Skeletal muscle tissue (tissue), 4 donors: ENCODE measurements around the gene FAM131B. TPM values are rescaled to one million over a fixed set of nuclear protein-coding genes. Genes with fewer than 3 reads are reported as not detected.

Source experiments
- H3K27ac ChIP-seq: one replicate; pipeline ENCODE4 v1.7.0; 2013; ENCODE audit warnings: mild to moderate bottlenecking, low read depth, low read length, inconsistent platforms
- H3K27me3 ChIP-seq, 3 donors: one replicate each; pipeline ENCODE4 v1.7.0; 2013; ENCODE audit warnings: low read length in 3 of 3; ENCODE audit not compliant: control insufficient read depth in 3 of 3, insufficient read depth in 3 of 3
- H3K36me3 ChIP-seq, 3 donors: one replicate each; pipeline ENCODE4 v1.7.0; 2013; ENCODE audit warnings: low read length in 3 of 3; ENCODE audit not compliant: control insufficient read depth in 3 of 3, insufficient read depth in 3 of 3
- H3K4me1 ChIP-seq, 3 donors: one replicate each; pipeline ENCODE4 v1.7.0; 2013; ENCODE audit warnings: low read length in 3 of 3, mild to moderate bottlenecking in 3 of 3; ENCODE audit not compliant: control insufficient read depth in 3 of 3, insufficient read depth in 3 of 3
- H3K4me3 ChIP-seq, 3 donors: one replicate each; pipeline ENCODE4 v1.7.0; 2013; ENCODE audit warnings: low read length in 3 of 3
- H3K9ac ChIP-seq, 3 donors: one replicate each; pipeline ENCODE4 v1.7.0; 2013; ENCODE audit warnings: low read length in 3 of 3, mild to moderate bottlenecking in 3 of 3, moderate library complexity in 2 of 3, low read depth in 1 of 3
- H3K9me3 ChIP-seq, 3 donors: one replicate each; pipeline ENCODE4 v1.7.0; 2013; ENCODE audit warnings: low read length in 3 of 3; ENCODE audit not compliant: control insufficient read depth in 3 of 3
- total RNA-seq: library from RNA; depleted of rRNA; stranded (reverse); fragments of >200 nt; gene quantifications from one replicate; pipeline ENCODE4 v1.2.3, GENCODE V29; 2014
- donor health status: Osteomylitis.

Gene FAM131B
- total RNA-seq, 1 donor from 2014 or later: 1.0 TPM

- Histone ChIP-seq H3K36me3 (no peaks in the 10 kb centered on the region), H3K4me1 (peaks cover 0 to 15% (median 5%) of the 10 kb centered on the region in 3 donors), H3K27me3 (no peaks in the 10 kb centered on the region)
Measured at GRCh38 chr7:143373255-143373794, 10.8 kb upstream of the FAM131B start.

GRCh38 chr7:143372070-143372469, 9.6 kb upstream of the FAM131B start:
- H3K27ac ChIP-seq: no peak overlapping the region
- no peaks in the 10 kb centered on the region for H3K9me3 ChIP-seq
- H3K36me3 ChIP-seq: no peaks in the 10 kb centered on the region
- no peak overlapping the region for H3K4me3 ChIP-seq
- no peak overlapping the region for H3K9ac ChIP-seq
- no peaks in the 10 kb centered on the region for H3K27me3 ChIP-seq
- peaks cover 0 to 15% (median 5%) of the 10 kb centered on the region in 3 donors for H3K4me1 ChIP-seq

More at GRCh38 chr7:143373255-143373794, 10.8 kb upstream of the FAM131B start:
- Histone ChIP-seq H3K27ac (no peak overlapping the region), H3K9ac (no peak overlapping the region), H3K4me3 (no peak overlapping the region), H3K9me3 (no peaks in the 10 kb centered on the region)

- H3K4me3 ChIP-seq: no peak overlapping the region
- H3K27ac ChIP-seq: no peak overlapping the region
- no peaks in the 10 kb centered on the region for H3K36me3 ChIP-seq
- H3K4me1 ChIP-seq: peaks cover 0 to under 1% (median 0%) of the 10 kb centered on the region in 3 donors
- no peak overlapping the region for H3K9ac ChIP-seq
- peaks cover 0 to 4% (median 0%) of the 10 kb centered on the region in 3 donors for H3K27me3 ChIP-seq
- H3K9me3 ChIP-seq: no peaks in the 10 kb centered on the region
Measured at GRCh38 chr7:143369678-143370651, 7.5 kb upstream of the FAM131B start.

DNA sequence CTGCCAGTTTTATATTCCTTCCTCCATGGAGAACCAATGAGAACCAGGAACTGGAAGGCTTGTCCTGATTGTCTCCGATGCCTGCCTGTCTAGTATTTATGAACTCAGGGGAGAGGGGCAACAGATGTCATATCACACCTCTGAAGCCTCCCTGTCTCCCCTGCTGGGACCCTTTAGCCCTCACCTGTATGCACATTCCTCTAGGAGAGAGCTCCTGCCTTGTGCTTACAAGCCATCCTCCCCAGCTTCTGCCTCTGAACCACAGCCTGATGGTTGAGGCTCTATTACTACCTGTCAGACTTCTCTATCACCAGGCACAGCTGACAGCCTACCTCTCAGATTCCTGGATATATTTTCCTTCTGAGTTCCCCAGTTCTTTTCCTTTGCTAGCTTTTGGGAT, 5.9 kb upstream of the FAM131B start:
- Histone ChIP-seq H3K4me1 (no peaks in the 10 kb centered on the region), H3K27ac (no peak overlapping the region), H3K9ac (no peak overlapping the region), H3K36me3 (no peaks in the 10 kb centered on the region), H3K4me3 (no peak overlapping the region), H3K27me3 (peaks cover 2 to 13% (median 11%) of the 10 kb centered on the region in 3 donors), H3K9me3 (no peaks in the 10 kb centered on the region)

- no peak overlapping the region for H3K9ac ChIP-seq
Measured at GRCh38 chr7:143367972-143368371, 5.5 kb upstream of the FAM131B start.

DNA sequence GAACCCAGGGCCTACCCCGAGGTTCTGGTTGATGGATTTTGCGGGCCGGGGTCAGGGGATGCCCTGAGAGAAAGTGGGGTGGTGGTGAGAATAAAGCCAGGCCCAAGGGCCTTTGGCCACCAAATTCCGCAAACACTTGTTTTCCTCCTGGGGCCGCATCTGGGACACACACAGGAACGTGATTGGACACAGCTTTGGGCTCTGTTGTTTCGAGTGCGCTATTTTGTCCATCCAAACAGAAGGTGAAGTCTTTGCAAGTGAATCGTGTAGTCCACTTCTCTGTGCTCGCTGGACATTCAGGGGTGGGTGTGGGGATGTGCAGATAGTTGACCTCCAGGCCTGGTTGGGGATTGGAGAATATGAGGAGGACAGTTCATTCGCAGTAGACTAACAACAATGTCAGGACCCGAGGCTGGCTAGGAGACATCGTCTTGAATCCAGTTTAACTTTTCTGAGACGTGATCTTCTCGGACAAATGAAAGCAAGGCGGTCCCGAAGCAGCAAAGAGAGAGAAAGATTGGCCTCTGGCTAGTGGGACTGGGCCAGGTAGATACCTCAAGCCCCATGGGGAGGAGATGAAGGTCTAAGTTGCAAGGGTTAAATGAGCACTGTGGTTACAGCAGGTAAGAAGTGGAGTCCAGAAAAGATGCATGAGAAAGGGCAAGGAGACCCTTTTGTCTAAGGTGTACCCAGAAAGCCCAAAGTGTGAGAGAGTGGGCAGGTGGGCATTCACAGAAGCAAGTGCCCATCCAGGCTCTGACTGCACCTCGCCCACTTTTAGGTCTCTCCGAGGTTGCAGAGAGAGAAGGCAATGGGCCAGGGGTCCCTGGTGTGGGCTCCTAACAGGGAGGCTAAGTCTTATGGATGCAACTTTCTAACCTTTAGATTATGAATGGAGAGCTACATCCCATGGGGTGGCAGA, 764 bp upstream of the FAM131B start:
- no peak overlapping the region for H3K9ac ChIP-seq
- peak overlapping the region in 1 of 3 donors; percentile 6 for H3K4me3 ChIP-seq
- peaks cover 0 to 6% (median 4%) of the 10 kb centered on the region in 3 donors for H3K4me1 ChIP-seq
- H3K36me3 ChIP-seq: no peaks in the 10 kb centered on the region
- H3K27ac ChIP-seq: no peak overlapping the region
- no peaks in the 10 kb centered on the region for H3K9me3 ChIP-seq
- H3K27me3 ChIP-seq: peaks cover 19 to 38% (median 36%) of the 10 kb centered on the region in 3 donors

More at GRCh38 chr7:143367972-143368371, 5.5 kb upstream of the FAM131B start:
- H3K27me3 ChIP-seq: peaks cover 6 to 17% (median 15%) of the 10 kb centered on the region in 3 donors
- H3K9me3 ChIP-seq: no peaks in the 10 kb centered on the region
- H3K27ac ChIP-seq: no peak overlapping the region
- H3K4me3 ChIP-seq: no peak overlapping the region
- H3K4me1 ChIP-seq: peaks cover 0 to 2% (median 1%) of the 10 kb centered on the region in 3 donors
- H3K36me3 ChIP-seq: no peaks in the 10 kb centered on the region

DNA sequence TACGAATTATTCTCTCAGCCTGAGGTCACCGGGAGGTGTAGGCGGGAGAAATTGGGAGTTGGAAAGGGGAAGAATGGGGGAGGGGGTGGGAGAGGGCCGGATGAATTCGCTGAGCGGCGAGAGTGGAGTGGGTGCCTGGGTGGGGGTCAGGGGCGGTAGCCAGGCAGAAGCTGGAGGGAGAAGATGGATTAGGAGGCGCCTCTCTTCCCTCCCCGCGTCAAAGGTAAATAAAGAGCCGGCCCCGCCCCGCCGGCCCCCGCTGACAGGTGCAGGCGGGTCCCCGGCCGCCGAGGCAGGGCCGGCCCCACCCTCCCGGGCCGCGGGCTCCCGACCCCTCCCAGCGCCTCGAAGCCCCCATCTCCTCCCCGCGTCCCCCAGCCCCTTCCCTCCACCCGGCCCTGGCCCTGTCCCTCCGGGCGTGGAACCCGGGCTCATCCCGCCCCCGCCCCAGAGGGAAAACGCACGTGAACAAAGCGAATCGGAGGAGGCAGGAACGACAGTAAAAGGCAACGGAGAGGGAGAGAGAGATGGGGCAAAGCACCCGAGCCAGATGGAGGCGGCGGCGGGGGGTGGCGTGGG, 872 bp downstream of the FAM131B start:
- peak overlapping the region in 2 of 3 donors; percentile 73 for H3K4me3 ChIP-seq
- H3K4me1 ChIP-seq: peaks cover 0 to 6% (median 4%) of the 10 kb centered on the region in 3 donors
- no peak overlapping the region for H3K27ac ChIP-seq
- H3K9me3 ChIP-seq: no peaks in the 10 kb centered on the region
- H3K27me3 ChIP-seq: peaks cover 20 to 38% (median 36%) of the 10 kb centered on the region in 3 donors
- H3K9ac ChIP-seq: no peak overlapping the region
- no peaks in the 10 kb centered on the region for H3K36me3 ChIP-seq

DNA sequence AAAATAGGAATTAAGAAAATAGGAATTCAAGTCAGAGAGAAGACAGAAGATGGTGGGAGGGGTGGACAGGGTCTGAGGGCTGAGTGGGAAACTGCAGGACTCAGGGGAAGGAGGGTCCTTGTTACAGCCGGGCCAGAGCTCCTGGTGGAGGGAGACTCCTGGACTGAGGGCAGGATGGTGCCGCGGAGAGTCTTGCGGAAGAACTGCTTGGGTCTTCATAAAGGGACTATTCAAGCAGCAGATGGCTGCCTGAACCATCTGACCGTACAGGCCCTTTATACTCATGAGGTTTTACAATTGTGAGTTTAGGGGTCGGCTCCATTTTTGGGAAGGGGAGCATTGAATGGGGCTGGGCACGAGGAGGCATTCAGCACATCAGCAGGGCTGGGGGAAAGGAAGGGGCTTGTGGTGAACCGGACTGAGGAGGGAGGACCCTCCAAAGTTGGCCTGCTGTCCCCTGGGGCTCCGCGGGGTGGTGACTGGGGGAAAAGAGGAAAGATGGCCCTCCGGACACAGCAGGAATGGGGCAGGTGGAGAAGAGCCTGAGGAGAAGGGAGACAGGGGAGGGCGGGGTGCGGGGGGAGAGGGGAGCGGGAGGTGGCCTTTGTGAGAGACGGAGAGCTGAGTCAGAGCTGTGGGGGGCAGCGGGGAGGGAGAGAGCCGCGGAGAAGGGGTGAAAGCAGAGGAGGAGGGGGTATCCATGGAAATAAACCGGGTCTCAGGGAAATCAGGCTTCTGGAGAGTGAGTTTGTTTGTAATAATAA, 1.5 kb downstream of the FAM131B start:
- H3K9me3 ChIP-seq: no peaks in the 10 kb centered on the region
- H3K4me3 ChIP-seq: no peak overlapping the region
- H3K36me3 ChIP-seq: no peaks in the 10 kb centered on the region
- H3K4me1 ChIP-seq: peaks cover 0 to 6% (median 4%) of the 10 kb centered on the region in 3 donors
- H3K27me3 ChIP-seq: peaks cover 20 to 38% (median 36%) of the 10 kb centered on the region in 3 donors
- H3K27ac ChIP-seq: no peak overlapping the region
- no peak overlapping the region for H3K9ac ChIP-seq
